GM18519 (cell line): Measurements from ENCODE around the gene FOXF1.

Experiments used
- ATAC-seq: cut with Tn5 transposase; IDR thresholded peaks from one replicate; pipeline ENCODE4 v1.9.1; 2021; ENCODE audit warnings: mild to moderate bottlenecking, moderate library complexity; ENCODE audit not compliant: unreplicated experiment, low FRiP score

FOXF1 gene

GRCh38 chr16:86492267-86492960 lies 17.9 kb upstream of the FOXF1 start:
- ATAC-seq = no peak

GRCh38 chr16:86492961-86493629 lies 17.2 kb upstream of the FOXF1 start:
- no peak for ATAC-seq

GRCh38 chr16:86494039-86494564 lies 16.2 kb upstream of the FOXF1 start:
- ATAC-seq = no peak

DNA sequence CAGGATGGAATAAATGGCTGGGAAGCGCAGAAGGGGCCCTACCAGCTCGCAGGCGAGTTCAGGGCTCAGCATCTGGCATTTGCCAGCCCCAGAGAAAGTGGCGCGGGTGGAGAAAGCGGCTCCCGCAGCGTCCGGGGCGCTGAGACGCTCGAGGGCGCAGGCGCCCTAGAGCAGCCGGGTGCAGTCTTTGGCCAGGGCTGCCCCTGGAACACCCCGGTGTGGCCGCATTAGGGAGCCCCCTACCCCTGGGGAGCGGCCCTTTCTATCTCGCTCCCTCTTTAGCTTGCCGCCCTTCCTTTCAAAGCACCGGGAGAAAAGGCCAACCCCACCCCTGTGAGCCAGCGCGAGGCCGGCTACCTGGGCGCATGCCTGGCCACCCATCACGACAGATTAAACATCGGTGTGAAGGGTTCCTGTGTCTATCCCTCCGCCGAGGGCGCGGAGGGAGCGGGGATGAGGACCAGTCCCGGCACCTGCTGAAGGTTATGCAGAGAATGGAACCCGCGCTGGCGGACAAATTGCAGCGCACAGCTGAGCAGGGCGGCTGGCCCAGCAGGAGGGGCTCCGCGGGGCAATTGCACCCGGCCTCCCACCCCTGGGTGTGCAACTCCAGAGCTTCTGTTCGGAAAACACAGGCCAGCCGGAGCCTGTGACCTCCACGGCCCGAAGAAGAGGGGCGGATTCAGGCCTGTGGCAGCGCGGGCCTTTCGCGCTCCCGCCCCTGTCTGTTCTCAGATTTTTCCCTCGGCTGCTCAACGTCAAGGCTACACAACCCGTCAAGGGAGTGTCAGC lies 15.6 kb upstream of the FOXF1 start:
- ATAC-seq = no peak

- no peak for ATAC-seq
These were observed 15.0 kb upstream of the FOXF1 start for GRCh38 chr16:86495357-86495701.

- no peak for ATAC-seq
These were observed 14.5 kb upstream of the FOXF1 start for GRCh38 chr16:86495756-86496261.

DNA sequence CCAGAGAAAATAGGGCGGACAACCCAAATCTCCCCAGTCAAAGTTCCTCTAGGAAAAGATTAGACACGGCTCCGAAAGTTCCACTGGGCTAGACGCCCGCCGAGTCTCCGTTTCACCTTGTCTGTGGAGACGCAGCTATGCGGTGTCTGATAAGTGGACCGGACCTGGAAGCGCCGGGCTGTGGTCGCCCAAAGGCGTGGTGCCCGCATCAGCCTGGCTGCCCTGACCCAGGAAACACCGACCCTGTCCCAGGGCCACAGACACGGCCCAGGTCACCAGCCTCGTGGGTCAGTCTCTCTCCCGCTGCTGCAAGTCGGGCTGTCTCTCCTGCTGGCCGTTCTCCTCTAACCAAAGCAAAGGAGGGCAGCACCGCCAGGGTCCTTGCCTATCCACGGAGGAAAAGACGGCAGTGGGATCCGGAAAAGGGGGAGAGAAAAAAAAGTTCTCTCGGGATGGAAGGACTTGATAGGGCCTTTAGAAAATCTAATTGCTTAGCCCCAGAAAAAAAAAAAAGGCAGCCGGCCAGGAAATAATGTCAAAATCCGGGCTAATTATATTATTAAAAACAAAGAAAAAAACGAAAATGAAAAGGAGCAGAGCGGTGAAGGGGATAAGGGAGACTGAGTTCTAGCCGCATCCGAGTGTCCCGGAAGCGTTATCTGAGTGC lies 13.9 kb upstream of the FOXF1 start:
- no peak for ATAC-seq

DNA sequence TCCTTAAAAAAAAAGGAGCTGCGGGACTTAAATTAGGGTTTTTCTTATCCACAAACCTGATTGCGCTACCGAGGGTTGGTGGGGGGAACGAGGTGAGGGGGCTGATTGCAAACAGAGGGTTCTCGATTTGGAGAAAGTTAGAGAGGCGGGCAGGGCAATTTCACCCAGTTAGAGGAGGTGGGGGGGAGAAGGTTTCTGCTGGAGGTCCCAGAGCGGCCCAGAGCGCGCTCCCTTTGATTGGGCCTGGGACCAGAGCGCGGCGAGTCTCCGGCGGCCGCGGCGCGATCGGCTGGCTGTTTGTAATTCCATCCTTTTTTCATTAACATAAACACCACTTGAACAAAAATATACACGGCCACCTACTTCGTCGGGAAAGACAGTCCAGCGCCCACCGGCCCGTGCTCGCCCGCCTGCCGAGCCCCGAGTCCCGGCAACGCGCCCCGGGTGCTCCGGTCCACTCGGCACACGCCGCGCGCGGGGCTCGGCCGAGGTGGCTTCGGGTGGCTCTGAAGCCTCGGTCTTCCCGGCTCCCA lies 13.3 kb upstream of the FOXF1 start:
- ATAC-seq = no peak

GRCh38 chr16:86497551-86498021 lies 12.7 kb upstream of the FOXF1 start:
- ATAC-seq = no peak

DNA sequence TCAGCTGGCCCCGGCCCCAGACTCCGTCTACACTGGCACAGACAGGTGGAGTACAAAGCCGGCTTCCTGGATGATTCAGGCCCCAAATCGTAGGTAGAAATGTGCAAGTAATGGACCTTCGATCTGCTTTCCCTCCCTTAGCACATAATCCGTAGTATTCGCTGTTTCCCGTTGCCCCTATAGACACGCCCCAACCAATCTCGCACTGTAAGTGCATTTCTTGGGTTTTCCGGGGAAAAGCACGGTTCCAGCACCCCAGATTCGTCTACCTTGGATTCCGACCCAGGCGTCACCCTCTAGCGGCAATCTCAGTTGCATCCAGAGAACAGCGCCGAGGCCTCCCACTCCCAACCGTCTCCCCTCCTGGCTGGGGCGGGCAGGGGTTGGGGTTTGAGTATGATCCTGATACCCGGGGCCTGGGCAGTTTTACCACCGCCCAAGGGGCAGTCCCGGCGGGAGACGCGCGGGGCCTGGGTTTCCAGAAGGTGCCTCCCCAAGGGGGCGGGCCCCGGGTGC lies 12.1 kb upstream of the FOXF1 start:
- no peak for ATAC-seq

DNA sequence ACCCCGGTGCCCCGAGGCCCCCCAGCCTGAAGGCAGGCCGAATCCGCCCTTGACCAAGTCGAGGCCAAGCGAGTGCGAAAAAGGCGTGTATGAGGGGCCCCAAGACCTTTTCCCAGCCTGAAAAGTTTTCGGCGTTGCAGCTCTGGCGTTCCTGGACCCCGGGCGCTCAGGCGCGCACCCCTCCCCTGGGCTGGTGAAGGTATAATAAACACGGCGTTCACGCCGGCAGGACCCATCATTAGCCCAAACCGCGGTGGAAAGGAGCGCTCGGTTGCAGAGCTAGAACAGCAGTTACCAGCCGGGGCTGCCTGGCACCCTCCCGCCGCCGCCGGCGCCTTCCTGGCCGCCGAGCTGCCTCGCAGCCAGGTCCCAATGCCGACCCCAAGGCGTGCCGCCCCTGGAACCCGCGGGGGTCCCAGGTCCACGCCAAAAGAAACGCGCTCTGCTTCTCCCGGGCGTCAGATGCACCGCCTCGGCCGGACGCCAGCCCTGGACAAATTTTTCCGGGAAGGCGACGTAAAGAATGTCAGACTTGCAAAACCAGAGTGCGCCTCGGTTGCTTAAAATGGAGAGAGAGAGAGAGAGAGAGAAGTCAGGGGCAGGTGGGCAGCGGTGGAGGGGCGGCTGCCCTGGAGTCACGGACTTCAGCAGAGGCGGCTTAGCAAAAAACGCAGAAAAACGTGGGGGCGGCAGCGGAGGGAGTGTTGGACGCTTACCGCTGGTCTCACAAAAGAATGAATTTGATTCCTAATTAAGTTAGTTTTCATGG lies 11.5 kb upstream of the FOXF1 start:
- no peak for ATAC-seq

DNA sequence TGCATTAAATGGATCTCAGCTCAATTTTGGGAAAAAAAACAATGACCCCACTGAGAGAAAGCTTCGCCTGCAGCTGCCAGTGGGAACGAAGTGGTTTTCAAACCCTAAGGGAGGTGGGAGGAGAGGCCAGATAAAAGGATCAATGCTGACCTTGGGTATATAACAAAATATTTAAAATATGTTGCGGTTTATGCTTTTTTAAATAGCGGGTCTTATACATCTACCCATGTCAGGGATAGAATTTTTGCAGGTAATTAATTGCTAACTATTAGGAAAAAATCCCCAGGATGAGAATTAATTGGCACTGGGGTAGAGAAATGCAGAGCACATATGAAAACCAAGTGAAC lies 10.9 kb upstream of the FOXF1 start:
- ATAC-seq = no peak

GRCh38 chr16:86499889-86500707 lies 10.2 kb upstream of the FOXF1 start:
- no peak for ATAC-seq

- no peak for ATAC-seq
These were observed 9.4 kb upstream of the FOXF1 start for GRCh38 chr16:86500708-86501510.

GRCh38 chr16:86501989-86502855 lies 8.1 kb upstream of the FOXF1 start:
- ATAC-seq = no peak

- ATAC-seq = no peak
These were observed 7.2 kb upstream of the FOXF1 start for GRCh38 chr16:86502856-86503748.
